HG03354 (cell line): ENCODE measurements around the gene PDE9A.
A peak's percentile ranks its signal among the peaks of the same experiment; 100 is the strongest.
"Not testable (repeated sequence)": the region's sequence is repeated elsewhere in the genome, so short reads cannot be mapped to it uniquely, and the experiment has no call there.

ENCODE experiments used
- ATAC-seq: cut with Tn5 transposase; IDR thresholded peaks from one replicate; pipeline ENCODE4 v1.9.1; 2021; ENCODE audit warnings: mild to moderate bottlenecking; ENCODE audit not compliant: unreplicated experiment, poor library complexity, severe bottlenecking

PDE9A gene

GRCh38 chr21:42653231-42654061 lies at the start of gene PDE9A:
Gene PDE9A (plus strand): TSS chr21:42653621. CDS start chr21:42653815, 194 bp downstream.
- no peak for ATAC-seq

- no peak for ATAC-seq
Measured at GRCh38 chr21:42607102-42607501, 46.3 kb upstream of the PDE9A start.

- no peak for ATAC-seq
Measured at GRCh38 chr21:42607525-42608102, 45.8 kb upstream of the PDE9A start.

GRCh38 chr21:42608446-42608845 lies 45.0 kb upstream of the PDE9A start:
- no peak for ATAC-seq

- ATAC-seq, result peak; percentile 54
Measured at GRCh38 chr21:42609811-42610210, 43.6 kb upstream of the PDE9A start.

GRCh38 chr21:42611852-42612251 lies 41.6 kb upstream of the PDE9A start:
- no peak for ATAC-seq

- no peak for ATAC-seq
Measured at GRCh38 chr21:42612390-42612789, 41.0 kb upstream of the PDE9A start.

GRCh38 chr21:42613756-42614155 lies 39.7 kb upstream of the PDE9A start:
- ATAC-seq, result no peak

- ATAC-seq, result no peak
Measured at GRCh38 chr21:42614396-42614795, 39.0 kb upstream of the PDE9A start.

GRCh38 chr21:42614811-42615351 lies 38.5 kb upstream of the PDE9A start:
- no peak for ATAC-seq

GRCh38 chr21:42615377-42615776 lies 38.0 kb upstream of the PDE9A start:
- ATAC-seq, result not testable (repeated sequence)

GRCh38 chr21:42615924-42616323 lies 37.5 kb upstream of the PDE9A start:
- no peak for ATAC-seq

- no peak for ATAC-seq
Measured at GRCh38 chr21:42616446-42616845, 37.0 kb upstream of the PDE9A start.

GRCh38 chr21:42616941-42617340 lies 36.5 kb upstream of the PDE9A start:
- ATAC-seq, result no peak

GRCh38 chr21:42617486-42617885 lies 35.9 kb upstream of the PDE9A start:
- ATAC-seq, result no peak

- no peak for ATAC-seq
Measured at GRCh38 chr21:42618707-42619102, 34.7 kb upstream of the PDE9A start.

GRCh38 chr21:42619166-42619565 lies 34.3 kb upstream of the PDE9A start:
- no peak for ATAC-seq

- no peak for ATAC-seq
Measured at GRCh38 chr21:42619841-42620240, 33.6 kb upstream of the PDE9A start.

GRCh38 chr21:42621166-42621818 lies 32.1 kb upstream of the PDE9A start:
- ATAC-seq, result no peak

GRCh38 chr21:42621819-42622177 lies 31.6 kb upstream of the PDE9A start:
- ATAC-seq, result no peak

GRCh38 chr21:42622284-42622683 lies 31.1 kb upstream of the PDE9A start:
- no peak for ATAC-seq
